Measurements from ENCODE around the gene NPTX2. TPM values are rescaled to one million over a fixed set of nuclear protein-coding genes. Genes with fewer than 3 reads are reported as not detected.
A peak's percentile ranks its signal among the peaks of the same experiment; 100 is the strongest.

The NPTX2 gene
- total and polyA plus RNA-seq, 2 experiments from 2014 or later, result 8.2 to 24.1 TPM

DNA sequence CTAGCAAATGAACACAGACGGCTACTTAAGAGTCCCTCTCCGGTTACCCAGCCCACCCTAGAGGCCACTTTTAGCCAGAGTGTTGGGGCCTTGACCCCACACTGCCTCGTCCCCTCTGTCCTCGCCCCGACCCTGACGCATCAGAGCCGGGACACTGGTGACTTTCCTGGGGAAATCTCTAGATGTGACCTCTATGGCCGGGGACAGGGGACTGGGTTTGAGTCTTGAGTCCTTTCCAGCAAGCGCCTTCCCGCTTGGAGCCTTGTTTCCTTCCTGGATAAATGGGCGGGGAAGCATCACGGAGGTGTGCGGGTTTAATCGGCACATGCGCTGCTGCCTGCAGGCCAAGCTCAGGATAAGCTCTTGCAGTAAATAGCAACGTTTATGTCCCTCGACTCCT, 40.7 kb downstream of the NPTX2 start:
- ATAC-seq, result no peak; the same call in 2 of the 3 replicates
- peak; percentile 28 for DNase-seq (ENCODE audit: low spot score)
- no peaks in the 10 kb centered on the region for H3K9me3 Mint-ChIP-seq
- no peaks in the 10 kb centered on the region for H3K36me3 Mint-ChIP-seq (ENCODE audit: low read depth)
- Histone ChIP-seq H3K27ac (ENCODE audit: low read depth) (no peak overlapping the region), H3K27me3 (ENCODE audit: insufficient read depth) (no peaks in the 10 kb centered on the region), H3K4me1 (ENCODE audit: insufficient read depth) (no peaks in the 10 kb centered on the region), H3K9me2 (ENCODE audit: insufficient read depth) (no peaks in the 10 kb centered on the region), H3K4me2 (no peak overlapping the region), H3K4me3 (no peak overlapping the region), H2AFZ (peak overlapping the region; percentile 69), H4K20me1 (replicated peaks; ENCODE audit: insufficient read depth) (no peaks in the 10 kb centered on the region), H3K36me3 (ENCODE audit: insufficient read depth) (no peaks in the 10 kb centered on the region), H3F3A (replicated peaks; ENCODE audit: low read depth) (no peaks in the 10 kb centered on the region), H3K79me2 (replicated peaks; ENCODE audit: insufficient read depth) (no peaks in the 10 kb centered on the region)
- no peak overlapping the region for H3K27ac Mint-ChIP-seq
- peaks cover 2% of the 10 kb centered on the region for H3K27me3 Mint-ChIP-seq (ENCODE audit: insufficient read depth, low read depth, poor library complexity)
- no peak overlapping the region for H3K4me3 Mint-ChIP-seq
- H3K4me1 Mint-ChIP-seq, result no peaks in the 10 kb centered on the region
- TF ChIP-seq ETS1 (IDR thresholded peaks at IDR 0.05), result no peak

DNA sequence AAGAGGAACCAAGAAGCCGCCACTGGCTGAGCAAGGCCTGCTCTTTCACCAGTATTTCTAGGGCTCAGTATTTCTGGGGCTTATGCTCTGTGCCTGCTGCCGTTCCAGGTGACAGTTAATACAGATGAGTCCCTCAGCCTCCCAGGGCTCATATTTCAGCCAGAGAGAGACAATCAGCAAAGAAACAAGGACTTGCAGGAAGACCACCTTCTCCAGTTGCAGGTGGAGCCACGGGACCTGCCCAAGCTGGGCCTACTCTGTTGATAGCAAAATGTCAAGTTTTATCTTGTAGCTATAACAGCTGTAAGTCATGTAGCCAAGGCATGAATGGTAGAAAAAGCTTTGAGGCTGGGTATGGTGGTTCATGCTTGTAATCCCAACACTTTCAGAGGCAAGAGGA, 42.7 kb downstream of the NPTX2 start:
- Histone ChIP-seq H3K79me2 (replicated peaks; ENCODE audit: insufficient read depth) (no peaks in the 10 kb centered on the region), H3K27me3 (ENCODE audit: insufficient read depth) (no peaks in the 10 kb centered on the region), H3K4me2 (no peak overlapping the region), H3F3A (replicated peaks; ENCODE audit: low read depth) (no peaks in the 10 kb centered on the region), H4K20me1 (replicated peaks; ENCODE audit: insufficient read depth) (no peaks in the 10 kb centered on the region), H2AFZ (no peak overlapping the region), H3K4me3 (no peak overlapping the region), H3K4me1 (ENCODE audit: insufficient read depth) (no peaks in the 10 kb centered on the region), H3K9me2 (ENCODE audit: insufficient read depth) (no peaks in the 10 kb centered on the region), H3K27ac (ENCODE audit: low read depth) (no peak overlapping the region), H3K36me3 (ENCODE audit: insufficient read depth) (no peaks in the 10 kb centered on the region)
- ATAC-seq (no peak), DNase-seq (ENCODE audit: low spot score) (no peak)
- Mint-ChIP-seq H3K4me1 (no peaks in the 10 kb centered on the region), H3K27me3 (ENCODE audit: insufficient read depth, low read depth, poor library complexity) (peaks cover 7% of the 10 kb centered on the region), H3K27ac (no peak overlapping the region), H3K4me3 (no peak overlapping the region), H3K36me3 (ENCODE audit: low read depth) (no peaks in the 10 kb centered on the region), H3K9me3 (no peaks in the 10 kb centered on the region)
- TF ChIP-seq JUNB (IDR thresholded peaks at IDR 0.05; ENCODE audit: unreplicated experiment) (no peak), POLR2AphosphoS5 (IDR thresholded peaks at IDR 0.05; ENCODE audit: low read depth) (no peak), REST (IDR thresholded peaks at IDR 0.05; ENCODE audit: unreplicated experiment) (no peak), EZH2phosphoT487 (IDR thresholded peaks at IDR 0.05; ENCODE audit: unreplicated experiment) (no peak), ZNF331 (CRISPR knock-in tag; IDR thresholded peaks at IDR 0.05; ENCODE audit: low read depth) (no peak), NANOG (IDR thresholded peaks at IDR 0.05; ENCODE audit: borderline replicate concordance) (no peak), STAT1 (IDR thresholded peaks at IDR 0.05; ENCODE audit: unreplicated experiment) (no peak), ZNF114 (CRISPR knock-in tag; IDR thresholded peaks at IDR 0.05) (no peak), CREB1 (CRISPR knock-in tag; IDR thresholded peaks at IDR 0.05; ENCODE audit: low read depth) (no peak)

Data from GM23338 (cell line).